ENCODE measurements around the gene VTCN1.

VTCN1 gene

GRCh38 chr1:117127795-117128194 lies 82.9 kb downstream of the VTCN1 start:
- Histone ChIP-seq H3K27me3 (replicated peaks; ENCODE audit: insufficient read depth, low read length) (no peaks in the 10 kb centered on the region), H3K9me3 (replicated peaks; ENCODE audit: insufficient read depth, low read length) (no peaks in the 10 kb centered on the region), H3K4me1 (ENCODE audit: low read length) (no peaks in the 10 kb centered on the region), H3K4me2 (ENCODE audit: low read depth, low read length) (no peak overlapping the region), H3F3A (ENCODE audit: insufficient read depth, low read length) (no peaks in the 10 kb centered on the region), H3K27ac (ENCODE audit: low read length) (no peak overlapping the region), H4K20me1 (ENCODE audit: insufficient read depth, low read length) (no peaks in the 10 kb centered on the region), H2AFZ (ENCODE audit: low read length) (no peak overlapping the region), H3K79me2 (ENCODE audit: low read length) (no peaks in the 10 kb centered on the region), H3K36me3 (replicated peaks; ENCODE audit: insufficient read depth, low read length) (no peaks in the 10 kb centered on the region), H3K4me3 (ENCODE audit: low read length) (no peak overlapping the region), H3K9me2 (replicated peaks; ENCODE audit: insufficient read depth, low read length) (no peaks in the 10 kb centered on the region), H3K9ac (ENCODE audit: low read length) (no peak overlapping the region)
- DNase-seq, result no peak
- TF ChIP-seq CTCF (IDR thresholded peaks at IDR 0.05; ENCODE audit: low read length), result no peak
- no peak for TF ChIP-seq EZH2 (optimal IDR thresholded peaks at IDR 0.05; ENCODE audit: low read depth, low read length)
- TF ChIP-seq EZH2phosphoT487 (IDR thresholded peaks at IDR 0.05; ENCODE audit: low read length), result no peak

- no peak overlapping the region for H2AFZ ChIP-seq (ENCODE audit: low read length)
- no peaks in the 10 kb centered on the region for H3K9me2 ChIP-seq (replicated peaks; ENCODE audit: insufficient read depth, low read length)
- no peaks in the 10 kb centered on the region for H3F3A ChIP-seq (ENCODE audit: insufficient read depth, low read length)
- no peak for DNase-seq
- no peaks in the 10 kb centered on the region for H3K27me3 ChIP-seq (replicated peaks; ENCODE audit: insufficient read depth, low read length)
- no peaks in the 10 kb centered on the region for H3K9me3 ChIP-seq (replicated peaks; ENCODE audit: insufficient read depth, low read length)
- H3K9ac ChIP-seq (ENCODE audit: low read length), result no peak overlapping the region
- H3K4me1 ChIP-seq (ENCODE audit: low read length), result no peaks in the 10 kb centered on the region
- H3K4me3 ChIP-seq (ENCODE audit: low read length), result no peak overlapping the region
- TF ChIP-seq CTCF (IDR thresholded peaks at IDR 0.05; ENCODE audit: low read length), result no peak
- no peak for TF ChIP-seq EZH2 (optimal IDR thresholded peaks at IDR 0.05; ENCODE audit: low read depth, low read length)
- no peak for TF ChIP-seq EZH2phosphoT487 (IDR thresholded peaks at IDR 0.05; ENCODE audit: low read length)
- H3K27ac ChIP-seq (ENCODE audit: low read length), result no peak overlapping the region
- no peaks in the 10 kb centered on the region for H3K79me2 ChIP-seq (ENCODE audit: low read length)
- no peak overlapping the region for H3K4me2 ChIP-seq (ENCODE audit: low read depth, low read length)
- H4K20me1 ChIP-seq (ENCODE audit: insufficient read depth, low read length), result no peaks in the 10 kb centered on the region
- H3K36me3 ChIP-seq (replicated peaks; ENCODE audit: insufficient read depth, low read length), result no peaks in the 10 kb centered on the region
Observed at GRCh38 chr1:117124661-117125060, 86.1 kb downstream of the VTCN1 start.

- no peak for TF ChIP-seq CTCF (IDR thresholded peaks at IDR 0.05; ENCODE audit: low read length)
- no peak for TF ChIP-seq EZH2 (optimal IDR thresholded peaks at IDR 0.05; ENCODE audit: low read depth, low read length)
- no peak for TF ChIP-seq EZH2phosphoT487 (IDR thresholded peaks at IDR 0.05; ENCODE audit: low read length)
- H3F3A ChIP-seq (ENCODE audit: insufficient read depth, low read length), result no peaks in the 10 kb centered on the region
- H3K9me2 ChIP-seq (replicated peaks; ENCODE audit: insufficient read depth, low read length), result no peaks in the 10 kb centered on the region
Observed at GRCh38 chr1:117123274-117123673, 87.5 kb downstream of the VTCN1 start.

More at GRCh38 chr1:117123274-117123673, 87.5 kb downstream of the VTCN1 start:
- Histone ChIP-seq H3K4me1 (ENCODE audit: low read length) (no peaks in the 10 kb centered on the region), H4K20me1 (ENCODE audit: insufficient read depth, low read length) (no peaks in the 10 kb centered on the region), H3K79me2 (ENCODE audit: low read length) (no peaks in the 10 kb centered on the region), H3K36me3 (replicated peaks; ENCODE audit: insufficient read depth, low read length) (no peaks in the 10 kb centered on the region), H3K9ac (ENCODE audit: low read length) (no peak overlapping the region), H3K9me3 (replicated peaks; ENCODE audit: insufficient read depth, low read length) (no peaks in the 10 kb centered on the region), H3K4me3 (ENCODE audit: low read length) (no peak overlapping the region), H3K27me3 (replicated peaks; ENCODE audit: insufficient read depth, low read length) (no peaks in the 10 kb centered on the region), H3K27ac (ENCODE audit: low read length) (no peak overlapping the region), H3K4me2 (ENCODE audit: low read depth, low read length) (no peak overlapping the region), H2AFZ (ENCODE audit: low read length) (no peak overlapping the region)
- DNase-seq, result no peak
